Cardiac fibroblast (primary cell): ENCODE data around the gene DAND5.

Experiments used
- DNase-seq, 2 donors: peaks; one replicate each; pipeline versions ENCODE4 v3.0.0 to v3.0.0-alpha.2; 2010; ENCODE audit warnings: low read depth in 2 of 2
- H3K4me3 ChIP-seq, 2 donors: replicated peaks in 1 of 2; 1 replicate in 1 of 2; 2 replicates in 1 of 2; pipeline ENCODE4 v1.5.1; 2011; ENCODE audit warnings: low read depth in 2 of 2, low read length in 2 of 2, mild to moderate bottlenecking in 2 of 2, moderate library complexity in 1 of 2
- TF ChIP-seq, protein P1 (sequence below): IDR thresholded peaks from one replicate; pipeline ENCODE4 v1.5.1; 2011; ENCODE audit warnings: low read depth, mild to moderate bottlenecking, low read length, inconsistent platforms

The DAND5 gene

GRCh38 chr19:12984143-12984627 lies 14.8 kb downstream of the DAND5 start:
- H3K4me3 ChIP-seq = no peak overlapping the region
- TF ChIP-seq, protein P1, sequence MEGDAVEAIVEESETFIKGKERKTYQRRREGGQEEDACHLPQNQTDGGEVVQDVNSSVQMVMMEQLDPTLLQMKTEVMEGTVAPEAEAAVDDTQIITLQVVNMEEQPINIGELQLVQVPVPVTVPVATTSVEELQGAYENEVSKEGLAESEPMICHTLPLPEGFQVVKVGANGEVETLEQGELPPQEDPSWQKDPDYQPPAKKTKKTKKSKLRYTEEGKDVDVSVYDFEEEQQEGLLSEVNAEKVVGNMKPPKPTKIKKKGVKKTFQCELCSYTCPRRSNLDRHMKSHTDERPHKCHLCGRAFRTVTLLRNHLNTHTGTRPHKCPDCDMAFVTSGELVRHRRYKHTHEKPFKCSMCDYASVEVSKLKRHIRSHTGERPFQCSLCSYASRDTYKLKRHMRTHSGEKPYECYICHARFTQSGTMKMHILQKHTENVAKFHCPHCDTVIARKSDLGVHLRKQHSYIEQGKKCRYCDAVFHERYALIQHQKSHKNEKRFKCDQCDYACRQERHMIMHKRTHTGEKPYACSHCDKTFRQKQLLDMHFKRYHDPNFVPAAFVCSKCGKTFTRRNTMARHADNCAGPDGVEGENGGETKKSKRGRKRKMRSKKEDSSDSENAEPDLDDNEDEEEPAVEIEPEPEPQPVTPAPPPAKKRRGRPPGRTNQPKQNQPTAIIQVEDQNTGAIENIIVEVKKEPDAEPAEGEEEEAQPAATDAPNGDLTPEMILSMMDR = no peak
- DNase-seq = peak in 1 of 2 donors; percentile 29

- TF ChIP-seq, protein P1 = no peak
- no peak overlapping the region for H3K4me3 ChIP-seq
Observed at GRCh38 chr19:12984683-12985048, 15.3 kb downstream of the DAND5 start.

GRCh38 chr19:12985049-12985776 lies 15.8 kb downstream of the DAND5 start:
- DNase-seq = peak; percentile 27 to 66
- TF ChIP-seq, protein P1 = no peak
- no peak overlapping the region for H3K4me3 ChIP-seq

More at GRCh38 chr19:12984683-12985048, 15.3 kb downstream of the DAND5 start:
- no peak for DNase-seq

- H3K4me3 ChIP-seq = no peak overlapping the region
- TF ChIP-seq, protein P1 = no peak
- DNase-seq = no peak
Observed at GRCh38 chr19:12986726-12987125, 17.4 kb downstream of the DAND5 start.

DNA sequence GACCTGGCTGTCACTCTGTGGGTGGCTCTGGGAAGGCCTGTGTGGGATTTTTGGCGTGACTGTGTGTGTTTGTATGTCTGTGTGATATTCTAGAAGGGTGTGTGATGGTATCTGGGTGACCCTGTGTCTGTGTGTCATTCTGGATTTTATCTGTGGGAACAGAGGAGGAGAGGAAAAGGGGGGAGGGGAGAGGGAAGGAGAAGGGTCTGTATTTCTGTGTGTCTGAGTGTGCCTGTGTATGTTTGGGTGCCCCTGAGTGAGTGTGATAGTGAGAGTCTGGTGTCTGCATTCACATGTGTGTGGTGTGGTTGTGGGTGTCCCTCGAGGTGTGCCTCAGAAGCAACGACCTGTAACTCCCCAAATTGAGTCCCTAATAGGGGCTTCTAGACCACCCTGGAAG lies 17.8 kb downstream of the DAND5 start:
- TF ChIP-seq, protein P1 = no peak
- H3K4me3 ChIP-seq = no peak overlapping the region
- no peak for DNase-seq

DNA sequence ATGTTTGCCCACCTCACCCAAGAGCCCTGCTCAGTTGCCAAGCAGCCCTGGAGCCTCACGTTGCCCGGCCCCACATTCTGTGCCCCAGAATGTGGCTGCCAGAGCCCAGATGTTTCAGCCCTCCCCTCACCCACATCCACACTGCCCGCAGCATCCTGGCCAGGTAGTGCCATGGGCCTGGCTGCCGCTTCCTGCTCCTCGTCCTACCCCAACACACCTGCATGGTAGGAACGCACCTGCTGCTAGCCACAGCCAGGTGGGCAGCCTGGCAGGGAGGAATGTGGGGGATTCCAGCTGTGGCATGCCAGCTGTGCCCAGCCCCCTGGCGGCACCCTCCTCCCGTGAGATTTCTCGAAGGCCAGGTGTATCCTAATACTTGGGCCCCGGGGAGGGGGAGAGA lies 18.4 kb downstream of the DAND5 start:
- DNase-seq = no peak
- TF ChIP-seq, protein P1 = no peak
- no peak overlapping the region for H3K4me3 ChIP-seq
